ENCODE results near the gene KIF5B. TPM values are rescaled to one million over a fixed set of nuclear protein-coding genes. Genes with fewer than 3 reads are reported as not detected.

KIF5B gene
- total and polyA plus RNA-seq, 2 donors (not counting 1 experiment from before 2014, with no cell fraction given), result 109 to 160 TPM

GRCh38 chr10:32036922-32037321 lies 19.3 kb downstream of the KIF5B start:
- Histone ChIP-seq H3K27ac (ENCODE audit: insufficient read depth, low read length) (no peak overlapping the region), H3K27me3 (ENCODE audit: control insufficient read depth, insufficient read depth, low read length) (no peaks in the 10 kb centered on the region), H3K4me3 (replicated peaks in 1 of 4; ENCODE audit: control extremely low read depth in 1 of 4, insufficient read depth in 1 of 4, low read depth in 3 of 4, low read length in 4 of 4) (no peak overlapping the region), H3K4me1 (ENCODE audit: control insufficient read depth, extremely low read depth, insufficient read depth, low read length) (peaks cover 2% of the 10 kb centered on the region), H3K36me3 (ENCODE audit: control insufficient read depth, insufficient read depth, low read length) (peaks cover 3% of the 10 kb centered on the region), H3K4me2 (ENCODE audit: extremely low read depth, insufficient read depth, low read length) (no peak overlapping the region), H3K9ac (ENCODE audit: insufficient read depth, low read length) (no peak overlapping the region), H3K9me3 (ENCODE audit: control insufficient read depth, insufficient read depth, low read depth, low read length) (no peaks in the 10 kb centered on the region), H4K20me1 (ENCODE audit: control insufficient read depth, extremely low read depth, insufficient read depth, low read length) (no peaks in the 10 kb centered on the region), H3K79me2 (ENCODE audit: control insufficient read depth, insufficient read depth, low read length) (peaks cover 41% of the 10 kb centered on the region), H2AFZ (ENCODE audit: low read length) (no peak overlapping the region)
- TF ChIP-seq CTCF (conservative IDR thresholded peaks at IDR 0.05 in 1 of 2, IDR thresholded peaks at IDR 0.05 in 1 of 2; ENCODE audit: low read depth in 1 of 2, low read length in 2 of 2) (no peak), EZH2 (IDR thresholded peaks at IDR 0.05; ENCODE audit: low read length, missing control alignments) (no peak)
- DNase-seq (ENCODE audit: low read depth in 2 of 2), result no peak

DNA sequence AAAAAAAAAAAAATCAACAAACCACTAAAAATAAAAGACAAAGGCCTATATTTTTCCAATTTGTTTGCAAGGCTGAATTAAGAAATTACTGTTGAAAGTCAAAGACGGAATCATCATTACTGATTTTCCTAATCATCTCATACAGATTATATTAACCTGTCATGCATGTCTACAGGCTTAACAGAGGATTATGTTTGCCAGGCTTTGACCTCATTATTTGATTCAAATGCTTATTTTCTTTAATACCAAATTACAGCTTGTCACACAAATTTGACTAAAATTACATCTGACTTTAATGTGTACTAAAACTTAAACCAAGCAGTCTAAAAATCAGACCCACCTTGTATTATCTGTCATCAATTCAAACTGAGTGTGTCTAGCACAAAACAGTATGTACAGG lies 21.2 kb downstream of the KIF5B start:
- no peak for DNase-seq (ENCODE audit: low read depth in 2 of 2)
- H4K20me1 ChIP-seq (ENCODE audit: control insufficient read depth, extremely low read depth, insufficient read depth, low read length), result no peaks in the 10 kb centered on the region

GRCh38 chr10:32033171-32033570 lies 23.1 kb downstream of the KIF5B start:
- H3K79me2 ChIP-seq (ENCODE audit: control insufficient read depth, insufficient read depth, low read length), result peaks cover 18% of the 10 kb centered on the region

More for the DNA sequence above, 21.2 kb downstream of the KIF5B start:
- H3K9me3 ChIP-seq (ENCODE audit: control insufficient read depth, insufficient read depth, low read depth, low read length), result no peaks in the 10 kb centered on the region
- H2AFZ ChIP-seq (ENCODE audit: low read length), result no peak overlapping the region
- TF ChIP-seq EZH2 (IDR thresholded peaks at IDR 0.05; ENCODE audit: low read length, missing control alignments) (no peak), CTCF (conservative IDR thresholded peaks at IDR 0.05 in 1 of 2, IDR thresholded peaks at IDR 0.05 in 1 of 2; ENCODE audit: low read depth in 1 of 2, low read length in 2 of 2) (no peak)
- no peak overlapping the region for H3K4me2 ChIP-seq (ENCODE audit: extremely low read depth, insufficient read depth, low read length)
- peaks cover 27% of the 10 kb centered on the region for H3K79me2 ChIP-seq (ENCODE audit: control insufficient read depth, insufficient read depth, low read length)
- H3K4me3 ChIP-seq (replicated peaks in 1 of 4; ENCODE audit: control extremely low read depth in 1 of 4, insufficient read depth in 1 of 4, low read depth in 3 of 4, low read length in 4 of 4), result no peak overlapping the region
- no peaks in the 10 kb centered on the region for H3K4me1 ChIP-seq (ENCODE audit: control insufficient read depth, extremely low read depth, insufficient read depth, low read length)
- H3K9ac ChIP-seq (ENCODE audit: insufficient read depth, low read length), result no peak overlapping the region
- no peaks in the 10 kb centered on the region for H3K27me3 ChIP-seq (ENCODE audit: control insufficient read depth, insufficient read depth, low read length)
- H3K36me3 ChIP-seq (ENCODE audit: control insufficient read depth, insufficient read depth, low read length), result peaks cover 3% of the 10 kb centered on the region
- no peak overlapping the region for H3K27ac ChIP-seq (ENCODE audit: insufficient read depth, low read length)

More at GRCh38 chr10:32033171-32033570, 23.1 kb downstream of the KIF5B start:
- Histone ChIP-seq H3K27me3 (ENCODE audit: control insufficient read depth, insufficient read depth, low read length) (no peaks in the 10 kb centered on the region), H4K20me1 (ENCODE audit: control insufficient read depth, extremely low read depth, insufficient read depth, low read length) (no peaks in the 10 kb centered on the region), H3K4me2 (ENCODE audit: extremely low read depth, insufficient read depth, low read length) (no peak overlapping the region), H3K9me3 (ENCODE audit: control insufficient read depth, insufficient read depth, low read depth, low read length) (no peaks in the 10 kb centered on the region), H3K36me3 (ENCODE audit: control insufficient read depth, insufficient read depth, low read length) (peaks cover 5% of the 10 kb centered on the region), H3K27ac (ENCODE audit: insufficient read depth, low read length) (no peak overlapping the region), H2AFZ (ENCODE audit: low read length) (no peak overlapping the region), H3K9ac (ENCODE audit: insufficient read depth, low read length) (no peak overlapping the region), H3K4me3 (replicated peaks in 1 of 4; ENCODE audit: control extremely low read depth in 1 of 4, insufficient read depth in 1 of 4, low read depth in 3 of 4, low read length in 4 of 4) (no peak overlapping the region), H3K4me1 (ENCODE audit: control insufficient read depth, extremely low read depth, insufficient read depth, low read length) (no peaks in the 10 kb centered on the region)
- TF ChIP-seq EZH2 (IDR thresholded peaks at IDR 0.05; ENCODE audit: low read length, missing control alignments), result no peak
- no peak for TF ChIP-seq CTCF (conservative IDR thresholded peaks at IDR 0.05 in 1 of 2, IDR thresholded peaks at IDR 0.05 in 1 of 2; ENCODE audit: low read depth in 1 of 2, low read length in 2 of 2)
- no peak for DNase-seq (ENCODE audit: low read depth in 2 of 2)
